ENCODE measurements around the gene CTNNB1.

CTNNB1 gene

DNA sequence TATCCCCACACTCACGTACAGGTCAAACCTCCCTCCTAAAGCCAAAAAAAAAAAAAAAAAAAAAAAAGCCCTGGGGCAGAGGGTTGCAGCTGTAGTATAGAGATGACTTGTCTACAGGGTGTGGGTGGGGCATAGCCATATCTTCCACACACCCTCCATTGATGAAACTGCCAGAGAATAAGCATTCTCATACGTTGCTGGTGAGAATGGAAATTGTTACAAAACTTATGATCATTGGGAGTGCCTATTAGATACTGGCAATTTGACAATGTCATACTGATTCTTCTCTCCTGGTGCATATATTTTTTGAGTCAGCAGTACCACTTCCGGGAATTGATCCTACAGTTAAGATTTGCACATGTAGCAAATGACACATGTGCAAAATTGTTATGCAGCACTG lies 11.0 kb upstream of the CTNNB1 start:
- no peak overlapping the region for H3K4me3 ChIP-seq (replicated peaks in 1 of 2; ENCODE audit: low read depth in 2 of 2, low read length in 2 of 2)
- TF ChIP-seq, protein P1, sequence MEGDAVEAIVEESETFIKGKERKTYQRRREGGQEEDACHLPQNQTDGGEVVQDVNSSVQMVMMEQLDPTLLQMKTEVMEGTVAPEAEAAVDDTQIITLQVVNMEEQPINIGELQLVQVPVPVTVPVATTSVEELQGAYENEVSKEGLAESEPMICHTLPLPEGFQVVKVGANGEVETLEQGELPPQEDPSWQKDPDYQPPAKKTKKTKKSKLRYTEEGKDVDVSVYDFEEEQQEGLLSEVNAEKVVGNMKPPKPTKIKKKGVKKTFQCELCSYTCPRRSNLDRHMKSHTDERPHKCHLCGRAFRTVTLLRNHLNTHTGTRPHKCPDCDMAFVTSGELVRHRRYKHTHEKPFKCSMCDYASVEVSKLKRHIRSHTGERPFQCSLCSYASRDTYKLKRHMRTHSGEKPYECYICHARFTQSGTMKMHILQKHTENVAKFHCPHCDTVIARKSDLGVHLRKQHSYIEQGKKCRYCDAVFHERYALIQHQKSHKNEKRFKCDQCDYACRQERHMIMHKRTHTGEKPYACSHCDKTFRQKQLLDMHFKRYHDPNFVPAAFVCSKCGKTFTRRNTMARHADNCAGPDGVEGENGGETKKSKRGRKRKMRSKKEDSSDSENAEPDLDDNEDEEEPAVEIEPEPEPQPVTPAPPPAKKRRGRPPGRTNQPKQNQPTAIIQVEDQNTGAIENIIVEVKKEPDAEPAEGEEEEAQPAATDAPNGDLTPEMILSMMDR (IDR thresholded peaks at IDR 0.05; ENCODE audit: low read depth, low read length): no peak
- DNase-seq (ENCODE audit: low read depth in 2 of 2): no peak

DNA sequence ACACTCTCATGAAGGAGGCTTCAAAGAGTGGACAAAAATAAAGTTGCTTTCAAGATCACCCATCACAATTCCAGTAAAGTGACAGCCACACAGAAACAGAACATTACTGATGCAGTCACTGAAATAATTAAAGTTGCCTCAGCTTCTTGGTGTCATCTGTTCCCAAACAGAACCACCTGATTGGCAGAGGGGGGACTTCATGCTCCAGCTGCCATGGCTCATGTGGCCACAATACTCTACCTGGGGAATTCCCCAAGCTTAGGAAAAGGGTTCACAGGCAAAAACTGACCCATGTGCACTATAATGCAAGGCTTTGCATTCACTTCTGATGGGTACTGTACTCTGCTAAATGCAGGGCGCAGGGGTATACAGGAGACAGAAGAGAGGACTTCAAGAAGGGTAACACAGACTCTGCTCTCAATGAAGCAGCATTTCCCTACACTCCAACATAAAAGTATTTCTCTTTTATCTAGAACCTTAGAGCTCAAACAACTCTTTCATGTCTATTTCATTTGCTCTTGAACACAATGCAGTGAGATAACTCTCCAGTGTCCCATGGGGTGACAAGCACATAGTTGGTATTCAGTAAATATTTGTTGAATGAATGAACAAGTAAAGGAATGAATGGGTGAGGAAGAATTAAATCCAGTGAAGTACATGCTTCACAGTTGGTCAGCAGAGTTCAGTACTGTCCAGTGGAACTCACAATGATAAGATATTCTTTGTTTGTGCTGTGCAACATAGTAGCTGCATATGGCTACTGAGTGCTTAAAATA lies 8.6 kb upstream of the CTNNB1 start:
- no peak overlapping the region for H3K4me3 ChIP-seq (replicated peaks in 1 of 2; ENCODE audit: low read depth in 2 of 2, low read length in 2 of 2)
- TF ChIP-seq, protein P1 (IDR thresholded peaks at IDR 0.05; ENCODE audit: low read depth, low read length): no peak
- DNase-seq (ENCODE audit: low read depth in 2 of 2): no peak

- TF ChIP-seq, protein P1 (IDR thresholded peaks at IDR 0.05; ENCODE audit: low read depth, low read length): no peak
- no peak for DNase-seq (ENCODE audit: low read depth in 2 of 2)
- H3K4me3 ChIP-seq (replicated peaks in 1 of 2; ENCODE audit: low read depth in 2 of 2, low read length in 2 of 2): no peak overlapping the region
Observed at GRCh38 chr3:41192885-41193284, 6.4 kb upstream of the CTNNB1 start.

- TF ChIP-seq, protein P1 (IDR thresholded peaks at IDR 0.05; ENCODE audit: low read depth, low read length): no peak
- no peak overlapping the region for H3K4me3 ChIP-seq (replicated peaks in 1 of 2; ENCODE audit: low read depth in 2 of 2, low read length in 2 of 2)
- DNase-seq (ENCODE audit: low read depth in 2 of 2): no peak
Observed at GRCh38 chr3:41193794-41194539, 5.3 kb upstream of the CTNNB1 start.

DNA sequence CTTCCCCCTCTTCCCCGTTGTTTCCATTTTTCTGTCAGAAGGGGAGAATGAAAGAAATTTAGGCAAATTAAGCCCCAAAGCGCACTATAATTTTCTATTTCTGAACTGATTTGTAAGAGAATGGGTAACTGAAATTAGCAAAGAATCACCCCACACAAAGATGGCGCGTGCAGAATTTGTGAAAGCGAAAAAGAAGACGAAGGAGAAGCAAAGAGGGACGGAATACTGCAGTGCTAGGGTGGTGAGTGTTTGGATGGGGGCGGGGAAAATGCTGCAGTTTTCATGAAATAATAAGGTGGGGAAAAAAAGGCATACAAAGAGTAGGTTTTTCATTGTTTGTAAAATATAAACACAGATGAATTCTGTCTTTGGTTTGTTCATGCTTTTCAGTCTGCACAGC lies 4.6 kb upstream of the CTNNB1 start:
- TF ChIP-seq, protein P1 (IDR thresholded peaks at IDR 0.05; ENCODE audit: low read depth, low read length): no peak
- no peak overlapping the region for H3K4me3 ChIP-seq (replicated peaks in 1 of 2; ENCODE audit: low read depth in 2 of 2, low read length in 2 of 2)
- no peak for DNase-seq (ENCODE audit: low read depth in 2 of 2)

- TF ChIP-seq, protein P1 (IDR thresholded peaks at IDR 0.05; ENCODE audit: low read depth, low read length): no peak
- no peak for DNase-seq (ENCODE audit: low read depth in 2 of 2)
- H3K4me3 ChIP-seq (replicated peaks in 1 of 2; ENCODE audit: low read depth in 2 of 2, low read length in 2 of 2): no peak overlapping the region
Observed at GRCh38 chr3:41195946-41196345, 3.4 kb upstream of the CTNNB1 start.

Measured in cardiac fibroblast (primary cell).